ENCODE data around the gene ARL6IP4. TPM values are rescaled to one million over a fixed set of nuclear protein-coding genes. Genes with fewer than 3 reads are reported as not detected.

ARL6IP4 gene
- total RNA-seq, 1 experiment from 2014 or later, result 189 TPM

DNA sequence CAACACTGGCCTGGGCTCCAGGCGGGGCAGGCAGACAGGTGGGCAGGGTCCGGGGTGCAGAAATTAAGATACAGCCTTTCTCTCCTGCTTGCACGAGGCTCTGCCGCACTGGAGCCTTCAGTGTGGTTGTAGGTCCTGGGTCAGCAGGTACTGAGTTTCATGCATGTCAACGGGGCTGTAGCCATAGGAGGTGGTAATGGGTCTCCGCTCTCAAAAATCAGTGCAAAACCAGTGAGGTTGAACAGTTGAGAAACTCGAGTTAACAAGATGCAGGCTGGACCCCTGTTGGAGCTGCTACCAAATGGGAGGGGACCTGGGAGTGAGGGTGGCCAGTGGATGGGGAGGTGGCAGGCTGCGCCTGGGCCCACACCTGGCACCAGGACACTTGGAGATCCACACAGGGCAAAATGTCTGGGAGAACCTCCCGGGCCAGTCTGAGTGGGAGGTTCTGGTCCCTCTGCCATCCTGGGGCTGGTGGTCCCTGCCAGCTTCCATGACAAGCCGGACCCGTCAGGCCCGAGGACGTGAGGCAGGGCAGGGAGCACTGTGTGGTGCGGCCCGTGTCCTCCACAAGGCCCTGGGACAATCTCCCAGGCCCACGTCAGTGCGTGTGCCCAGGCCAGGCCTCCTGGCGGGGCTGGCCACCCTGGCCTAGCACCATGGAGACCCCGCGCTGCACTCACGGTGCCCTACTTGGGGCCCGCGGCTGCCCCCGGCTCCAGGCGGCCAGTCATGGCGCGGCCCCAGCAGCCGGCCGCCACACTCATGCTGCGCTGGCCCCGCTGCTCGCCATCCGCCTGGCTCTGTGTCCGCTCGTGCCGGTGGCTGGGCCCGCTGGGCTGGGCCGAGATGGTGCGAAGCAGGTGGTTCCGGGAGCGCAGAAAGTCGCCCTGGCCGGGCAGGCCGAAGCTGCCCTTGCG lies 5.1 kb downstream of the ARL6IP4 start:
- Histone ChIP-seq H3K4me3 (ENCODE audit: low read depth, low read length, poor library complexity, severe bottlenecking) (no peak overlapping the region), H3K27me3 (replicated peaks; ENCODE audit: insufficient read depth, low read depth, low read length, poor library complexity) (no peaks in the 10 kb centered on the region), H3K27ac (ENCODE audit: low read depth, low read length, poor library complexity, severe bottlenecking) (no peak overlapping the region), H3K9me3 (ENCODE audit: low read depth, low read length, poor library complexity, severe bottlenecking) (no peaks in the 10 kb centered on the region), H3K4me1 (ENCODE audit: insufficient read depth, low read length, poor library complexity, severe bottlenecking) (peaks cover 7% of the 10 kb centered on the region), H3K36me3 (ENCODE audit: insufficient read depth, low read length, poor library complexity, severe bottlenecking) (peaks cover 16% of the 10 kb centered on the region)
- no TSS peak for BruUV-seq (replicated peaks)
- ChIA-PET POLR2A (ENCODE audit: low non-redundant PET) (no interaction called here), CTCF (no interaction called here)
- TF ChIP-seq, protein P1, sequence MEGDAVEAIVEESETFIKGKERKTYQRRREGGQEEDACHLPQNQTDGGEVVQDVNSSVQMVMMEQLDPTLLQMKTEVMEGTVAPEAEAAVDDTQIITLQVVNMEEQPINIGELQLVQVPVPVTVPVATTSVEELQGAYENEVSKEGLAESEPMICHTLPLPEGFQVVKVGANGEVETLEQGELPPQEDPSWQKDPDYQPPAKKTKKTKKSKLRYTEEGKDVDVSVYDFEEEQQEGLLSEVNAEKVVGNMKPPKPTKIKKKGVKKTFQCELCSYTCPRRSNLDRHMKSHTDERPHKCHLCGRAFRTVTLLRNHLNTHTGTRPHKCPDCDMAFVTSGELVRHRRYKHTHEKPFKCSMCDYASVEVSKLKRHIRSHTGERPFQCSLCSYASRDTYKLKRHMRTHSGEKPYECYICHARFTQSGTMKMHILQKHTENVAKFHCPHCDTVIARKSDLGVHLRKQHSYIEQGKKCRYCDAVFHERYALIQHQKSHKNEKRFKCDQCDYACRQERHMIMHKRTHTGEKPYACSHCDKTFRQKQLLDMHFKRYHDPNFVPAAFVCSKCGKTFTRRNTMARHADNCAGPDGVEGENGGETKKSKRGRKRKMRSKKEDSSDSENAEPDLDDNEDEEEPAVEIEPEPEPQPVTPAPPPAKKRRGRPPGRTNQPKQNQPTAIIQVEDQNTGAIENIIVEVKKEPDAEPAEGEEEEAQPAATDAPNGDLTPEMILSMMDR (conservative IDR thresholded peaks at IDR 0.05; ENCODE audit: low read depth, low read length), result no peak
- TF ChIP-seq EZH2 (IDR thresholded peaks at IDR 0.05; ENCODE audit: borderline replicate concordance, low read depth, low read length, poor library complexity, severe bottlenecking), result no peak
- intact Hi-C loops (cut with micrococcal nuclease; ENCODE audit: unreplicated experiment), result no loop called here
- no peak for DNase-seq (ENCODE audit: low spot score)

DNA sequence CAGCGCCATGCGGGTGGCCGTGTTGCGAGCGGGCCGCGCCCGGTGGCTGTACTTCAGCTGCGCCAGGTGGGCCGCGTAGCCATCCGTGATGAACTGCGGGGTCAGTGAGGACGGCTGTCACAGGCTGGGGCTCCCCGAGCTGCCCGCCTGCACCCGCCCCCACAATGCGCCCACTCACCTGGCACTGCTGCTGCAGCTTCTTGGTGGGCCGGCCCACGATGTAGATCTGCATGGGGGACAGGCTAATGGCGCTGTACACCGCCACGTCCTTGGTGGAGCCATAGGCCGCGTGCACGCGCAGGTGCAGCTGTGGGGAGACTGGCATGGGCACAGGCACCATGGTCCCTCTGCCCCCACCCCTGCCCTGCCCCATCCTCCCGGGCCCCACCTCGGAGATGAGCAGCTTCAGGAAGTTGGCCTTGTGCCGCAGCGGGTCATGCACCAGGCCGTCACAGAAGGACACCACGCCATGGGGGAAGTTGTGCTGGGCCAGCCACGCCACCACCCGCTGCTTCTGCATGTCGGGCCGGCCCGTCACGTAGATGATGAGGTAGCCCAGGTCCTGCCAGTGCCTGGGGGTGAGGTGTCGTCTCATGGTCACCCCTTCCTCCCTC lies 5.9 kb downstream of the ARL6IP4 start:
- CTCF ChIA-PET, result no interaction called here
- TF ChIP-seq EZH2 (IDR thresholded peaks at IDR 0.05; ENCODE audit: borderline replicate concordance, low read depth, low read length, poor library complexity, severe bottlenecking), result no peak
- TF ChIP-seq, protein P1 (conservative IDR thresholded peaks at IDR 0.05; ENCODE audit: low read depth, low read length), result no peak
- Histone ChIP-seq H3K27ac (ENCODE audit: low read depth, low read length, poor library complexity, severe bottlenecking) (no peak overlapping the region), H3K9me3 (ENCODE audit: low read depth, low read length, poor library complexity, severe bottlenecking) (no peaks in the 10 kb centered on the region), H3K36me3 (ENCODE audit: insufficient read depth, low read length, poor library complexity, severe bottlenecking) (peaks cover 16% of the 10 kb centered on the region), H3K4me1 (ENCODE audit: insufficient read depth, low read length, poor library complexity, severe bottlenecking) (peaks cover 7% of the 10 kb centered on the region), H3K27me3 (replicated peaks; ENCODE audit: insufficient read depth, low read depth, low read length, poor library complexity) (no peaks in the 10 kb centered on the region), H3K4me3 (ENCODE audit: low read depth, low read length, poor library complexity, severe bottlenecking) (no peak overlapping the region)
- POLR2A ChIA-PET (ENCODE audit: low non-redundant PET), result no interaction called here
- no peak for DNase-seq (ENCODE audit: low spot score)
- no TSS peak for BruUV-seq (replicated peaks)
- intact Hi-C loops (cut with micrococcal nuclease; ENCODE audit: unreplicated experiment), result no loop called here

DNA sequence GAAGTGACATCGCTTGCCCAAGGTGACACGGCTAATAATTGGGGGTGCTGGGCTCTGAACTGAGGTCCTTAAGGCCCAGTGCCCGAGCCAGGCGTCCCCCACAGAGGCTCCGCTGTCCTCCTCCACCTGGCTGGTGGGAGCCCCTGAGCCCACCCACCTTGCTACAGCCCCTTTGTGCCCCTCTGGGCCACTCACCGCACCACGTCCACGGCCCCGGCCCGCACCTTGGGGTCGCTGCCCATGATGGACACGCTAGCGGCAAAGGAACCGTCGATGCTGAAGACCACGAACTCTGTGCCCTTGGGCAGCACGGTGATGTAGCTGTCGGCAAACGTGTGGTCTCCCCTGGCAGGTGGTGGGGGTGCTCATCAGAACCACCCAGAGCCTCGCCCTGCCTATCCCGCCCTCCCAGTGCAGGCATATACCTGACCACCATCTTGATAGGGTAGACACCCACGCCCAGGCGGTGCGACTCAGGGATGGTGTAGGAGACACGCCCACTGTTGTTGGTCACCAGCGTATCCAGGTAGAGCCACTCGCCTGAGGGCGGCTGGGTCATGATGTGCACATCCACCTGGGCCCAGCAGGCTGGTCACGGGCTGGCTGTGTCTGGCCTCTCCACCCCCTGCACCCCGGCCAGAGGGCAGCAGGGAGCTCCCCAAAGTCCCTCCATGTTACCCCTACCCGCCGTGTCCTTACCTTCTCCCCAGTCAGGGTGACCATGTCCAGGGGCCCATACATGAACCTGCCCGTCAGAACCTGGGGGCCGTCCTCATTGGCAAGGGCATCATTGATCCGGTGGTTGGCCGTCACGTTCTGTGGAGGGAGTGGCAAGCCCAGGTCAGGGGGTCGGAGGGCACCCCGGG lies 6.8 kb downstream of the ARL6IP4 start:
- ChIA-PET POLR2A (ENCODE audit: low non-redundant PET) (no interaction called here), CTCF (no interaction called here)
- Histone ChIP-seq H3K36me3 (ENCODE audit: insufficient read depth, low read length, poor library complexity, severe bottlenecking) (peaks cover 7% of the 10 kb centered on the region), H3K27ac (ENCODE audit: low read depth, low read length, poor library complexity, severe bottlenecking) (no peak overlapping the region), H3K27me3 (replicated peaks; ENCODE audit: insufficient read depth, low read depth, low read length, poor library complexity) (no peaks in the 10 kb centered on the region), H3K9me3 (ENCODE audit: low read depth, low read length, poor library complexity, severe bottlenecking) (no peaks in the 10 kb centered on the region), H3K4me1 (ENCODE audit: insufficient read depth, low read length, poor library complexity, severe bottlenecking) (no peaks in the 10 kb centered on the region), H3K4me3 (ENCODE audit: low read depth, low read length, poor library complexity, severe bottlenecking) (no peak overlapping the region)
- DNase-seq (ENCODE audit: low spot score), result no peak
- TF ChIP-seq, protein P1 (conservative IDR thresholded peaks at IDR 0.05; ENCODE audit: low read depth, low read length), result no peak
- TF ChIP-seq EZH2 (IDR thresholded peaks at IDR 0.05; ENCODE audit: borderline replicate concordance, low read depth, low read length, poor library complexity, severe bottlenecking), result no peak
- intact Hi-C loops (cut with micrococcal nuclease; ENCODE audit: unreplicated experiment), result no loop called here
- BruUV-seq (replicated peaks), result no TSS peak

Measured in A673 (cell line).